HG02588 (cell line): ENCODE measurements around the gene FALEC.
A peak's percentile ranks its signal among the peaks of the same experiment; 100 is the strongest.
"Not testable (repeated sequence)": the region's sequence is repeated elsewhere in the genome, so short reads cannot be mapped to it uniquely, and the experiment has no call there.

ENCODE experiments used
- ATAC-seq: cut with Tn5 transposase; IDR thresholded peaks from one replicate; pipeline ENCODE4 v1.9.1; 2021; ENCODE audit warnings: mild to moderate bottlenecking, moderate library complexity; ENCODE audit not compliant: unreplicated experiment

FALEC gene

DNA sequence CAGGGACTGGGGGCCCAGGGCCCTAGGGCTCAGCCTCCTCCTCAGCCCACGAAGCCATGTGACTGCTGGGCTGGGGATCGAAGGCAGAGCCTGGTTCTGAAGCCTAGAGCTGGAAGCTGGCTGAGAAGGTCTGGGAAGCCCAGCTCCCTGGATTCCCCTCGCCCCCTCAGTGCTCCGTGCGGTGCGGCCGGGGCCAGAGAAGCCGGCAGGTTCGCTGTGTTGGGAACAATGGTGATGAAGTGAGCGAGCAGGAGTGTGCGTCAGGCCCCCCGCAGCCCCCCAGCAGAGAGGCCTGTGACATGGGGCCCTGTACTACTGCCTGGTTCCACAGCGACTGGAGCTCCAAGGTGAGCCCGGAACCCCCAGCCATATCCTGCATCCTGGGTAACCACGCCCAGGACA, 42.8 kb downstream of the FALEC start:
- no peak for ATAC-seq

GRCh38 chr1:150558761-150559655, 43.5 kb downstream of the FALEC start:
- ATAC-seq = no peak

GRCh38 chr1:150559656-150560010, 44.1 kb downstream of the FALEC start:
- no peak for ATAC-seq

GRCh38 chr1:150560011-150560438, 44.5 kb downstream of the FALEC start:
- ATAC-seq = no peak

DNA sequence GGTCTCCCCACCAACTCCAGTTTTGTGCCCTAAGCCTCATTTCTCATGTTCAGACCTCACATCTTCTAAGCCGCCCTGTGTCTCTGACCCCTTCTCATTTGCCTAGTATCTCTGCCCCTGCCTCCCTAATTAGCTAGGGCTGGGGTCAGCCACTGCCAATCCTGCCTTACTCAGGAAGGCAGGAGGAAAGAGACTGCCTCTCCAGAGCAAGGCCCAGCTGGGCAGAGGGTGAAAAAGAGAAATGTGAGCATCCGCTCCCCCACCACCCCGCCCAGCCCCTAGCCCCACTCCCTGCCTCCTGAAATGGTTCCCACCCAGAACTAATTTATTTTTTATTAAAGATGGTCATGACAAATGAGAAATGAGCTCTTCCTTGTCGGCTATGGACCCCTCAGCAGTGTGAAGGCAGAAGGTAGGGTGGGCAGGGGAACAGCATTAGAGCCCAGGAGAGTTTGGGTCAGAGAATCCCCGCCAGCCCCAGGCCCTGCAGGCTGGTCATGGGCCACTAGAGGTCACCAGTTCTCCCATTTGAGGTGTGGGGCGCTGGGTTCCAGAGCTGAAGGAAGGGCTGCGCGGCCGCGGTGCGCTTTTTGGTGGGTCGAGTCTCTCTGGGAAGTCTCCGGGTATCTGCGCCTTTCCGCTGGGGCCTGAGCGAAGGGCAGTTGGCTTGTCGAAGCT, 45.2 kb downstream of the FALEC start:
- ATAC-seq = peak; percentile 23

DNA sequence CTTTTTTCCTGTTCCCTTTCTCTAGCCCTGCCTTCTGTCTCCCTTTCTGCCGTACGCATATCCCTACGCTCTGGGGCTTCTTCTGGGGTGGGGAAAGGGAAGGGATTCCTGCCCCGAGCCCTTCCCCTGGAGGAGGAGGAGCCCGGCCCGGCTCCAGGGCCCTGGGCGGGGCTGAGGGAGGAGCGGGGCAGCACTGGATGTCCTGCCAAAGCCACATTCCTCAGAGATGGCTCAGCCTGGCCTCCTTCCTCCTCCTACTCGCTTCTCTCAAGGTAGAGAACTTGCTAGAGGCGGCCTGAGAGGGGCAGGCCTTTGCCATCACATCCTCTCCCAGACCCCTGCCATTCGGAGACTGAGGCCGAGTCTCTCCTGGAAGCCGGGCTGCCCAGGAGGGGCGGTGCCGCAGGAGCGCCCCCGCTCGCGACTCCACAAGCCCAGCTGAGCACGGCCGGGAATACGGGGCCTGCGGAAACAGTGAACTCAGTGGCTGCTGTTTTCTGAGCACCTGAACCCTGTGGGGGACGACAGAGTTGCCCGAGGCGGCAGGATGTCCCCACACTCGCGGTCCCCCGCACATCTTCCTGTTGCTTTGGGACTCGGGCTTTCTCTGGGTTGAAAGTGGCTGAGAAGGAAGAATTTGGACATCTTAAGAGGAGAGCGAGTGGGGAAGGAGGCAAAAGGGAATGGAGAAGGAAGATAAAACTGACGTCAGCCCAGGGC, 45.9 kb downstream of the FALEC start:
- peak; percentile 14 for ATAC-seq

- peak; percentile 41 for ATAC-seq
Observed at GRCh38 chr1:150561974-150562445, 46.5 kb downstream of the FALEC start.

DNA sequence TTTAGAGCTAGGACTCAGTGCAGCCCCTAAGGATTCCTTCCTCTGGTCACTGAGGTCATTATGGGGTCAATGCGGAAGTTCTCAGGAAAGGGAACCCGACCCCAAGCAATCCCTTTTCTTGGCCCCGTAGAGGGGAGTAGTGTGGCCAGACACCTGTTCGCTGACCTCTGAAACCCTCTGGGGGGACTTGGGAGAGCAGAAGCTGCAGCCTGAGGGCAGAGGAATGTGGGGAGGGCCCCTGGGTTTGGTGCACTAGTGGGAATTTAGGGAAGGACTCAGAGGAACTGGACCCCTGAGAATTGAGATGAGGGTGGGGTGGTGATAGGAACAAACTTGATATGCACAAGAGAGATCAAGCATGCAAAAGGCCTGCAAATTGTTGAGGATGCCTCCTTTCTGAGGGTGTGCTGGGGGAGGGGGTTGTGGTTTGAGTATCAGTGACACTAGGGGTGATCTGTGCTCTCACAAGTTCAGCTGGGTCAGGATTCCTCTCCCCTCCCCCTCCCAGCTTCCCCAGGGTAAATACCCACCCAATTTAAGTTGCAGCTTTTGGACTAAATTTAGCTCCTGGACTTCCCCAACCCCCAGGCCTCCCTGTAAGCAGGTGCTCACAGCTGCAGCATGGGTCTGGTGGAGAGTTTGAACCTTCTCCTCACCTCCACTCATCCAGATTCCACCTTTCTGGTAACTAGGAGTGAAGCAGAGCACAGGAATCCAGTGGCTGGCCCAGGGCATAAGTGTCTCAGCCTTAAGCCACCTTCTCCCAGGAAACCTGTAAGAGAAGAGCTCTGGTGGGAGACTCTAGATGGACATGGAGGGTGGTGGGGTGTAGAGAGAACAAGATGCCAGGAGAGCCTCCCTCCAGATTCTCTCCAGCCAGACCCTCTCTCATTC, 47.1 kb downstream of the FALEC start:
- peak; percentile 40 for ATAC-seq

DNA sequence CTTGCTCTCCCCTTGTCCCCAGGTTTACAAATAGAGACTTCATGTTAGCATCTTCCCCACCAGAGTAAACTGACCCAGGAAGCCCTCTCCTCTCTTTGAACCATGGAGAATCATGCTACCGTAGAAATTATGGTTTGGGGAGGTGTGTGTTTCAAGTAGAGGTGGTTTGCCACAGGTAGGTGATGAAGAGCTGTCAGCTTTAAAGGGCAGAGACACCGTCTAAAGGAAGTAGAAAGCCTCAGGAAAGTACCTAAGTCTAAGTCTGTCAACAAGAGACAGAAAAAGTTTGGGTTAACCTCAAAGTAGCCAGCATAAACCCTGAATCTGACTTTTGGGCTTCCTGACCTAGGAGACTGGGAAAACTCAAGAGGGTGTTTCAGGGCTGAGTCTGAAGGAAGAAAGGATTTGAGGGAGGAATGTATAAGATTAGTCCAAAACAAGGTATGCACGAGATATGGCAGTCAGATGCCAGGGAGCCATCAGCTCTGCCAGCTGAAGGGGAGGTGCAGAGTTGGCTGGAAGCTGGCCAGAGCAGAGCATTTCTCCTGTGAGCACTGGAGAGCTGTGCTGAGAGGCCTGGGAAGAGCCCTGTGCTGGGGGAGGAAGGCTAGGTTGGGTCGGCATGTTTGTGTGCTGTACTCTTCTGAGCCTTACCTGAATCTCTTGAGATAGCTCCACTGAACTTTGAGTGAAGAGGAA, 47.9 kb downstream of the FALEC start:
- no peak for ATAC-seq

GRCh38 chr1:150564051-150564991, 48.8 kb downstream of the FALEC start:
- ATAC-seq = no peak

DNA sequence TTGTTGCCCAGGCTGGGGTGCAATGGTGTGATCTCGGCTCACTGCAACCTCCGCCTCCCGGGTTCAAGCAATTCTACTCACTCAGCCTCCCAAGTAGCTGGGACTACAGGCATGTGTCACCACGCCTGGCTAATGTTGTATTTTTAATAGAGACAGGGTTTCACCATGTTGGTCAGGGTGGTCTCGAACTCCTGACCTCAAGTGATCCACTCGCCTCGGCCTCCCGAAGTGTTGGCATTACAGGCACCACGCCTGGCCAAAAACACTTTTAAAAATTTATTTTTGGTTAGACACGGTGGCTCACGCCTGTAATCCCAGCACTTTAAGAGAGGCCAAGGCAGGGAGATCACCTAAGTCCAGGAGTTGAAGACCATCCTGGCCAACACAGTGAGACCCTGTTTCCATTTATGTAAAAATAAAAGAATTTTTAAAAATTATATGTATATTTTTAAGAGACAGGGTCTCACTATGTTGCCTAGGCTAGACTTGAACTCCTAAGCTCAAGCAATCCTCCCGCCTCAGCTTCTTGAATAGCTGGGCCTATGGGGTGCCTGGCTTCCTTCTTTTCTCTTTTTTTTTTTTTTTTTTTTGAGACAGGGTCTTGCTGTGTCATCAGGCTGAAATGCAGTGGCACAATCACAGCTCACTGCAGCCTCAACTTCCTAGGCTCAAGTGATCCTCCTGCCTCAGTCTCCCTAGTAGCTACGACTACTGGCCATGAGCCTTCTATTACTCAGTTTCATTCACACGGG, 49.9 kb downstream of the FALEC start:
- ATAC-seq = not testable (repeated sequence)

GRCh38 chr1:150566589-150567340, 51.2 kb downstream of the FALEC start:
- no peak for ATAC-seq

GRCh38 chr1:150567341-150567716, 51.8 kb downstream of the FALEC start:
- ATAC-seq = no peak

- no peak for ATAC-seq
Observed at GRCh38 chr1:150567717-150568593, 52.4 kb downstream of the FALEC start.

DNA sequence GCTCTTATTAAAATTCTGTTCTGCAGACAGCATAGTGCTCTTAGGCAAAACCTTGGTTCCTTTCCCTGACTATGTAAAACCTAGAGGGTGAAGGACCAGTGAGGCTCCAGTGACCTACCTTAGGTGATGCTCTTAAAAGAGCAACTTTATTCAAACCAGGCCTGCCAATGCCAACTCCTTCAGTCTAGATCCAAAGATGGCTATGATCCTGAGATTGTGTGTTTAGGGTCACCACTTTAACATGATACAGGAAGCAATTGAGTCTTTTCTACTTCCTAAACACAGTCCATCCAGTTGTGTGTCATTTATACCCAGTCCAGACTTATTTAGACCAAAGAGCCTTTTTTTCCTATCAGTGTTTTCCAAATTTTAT, 53.0 kb downstream of the FALEC start:
- no peak for ATAC-seq

DNA sequence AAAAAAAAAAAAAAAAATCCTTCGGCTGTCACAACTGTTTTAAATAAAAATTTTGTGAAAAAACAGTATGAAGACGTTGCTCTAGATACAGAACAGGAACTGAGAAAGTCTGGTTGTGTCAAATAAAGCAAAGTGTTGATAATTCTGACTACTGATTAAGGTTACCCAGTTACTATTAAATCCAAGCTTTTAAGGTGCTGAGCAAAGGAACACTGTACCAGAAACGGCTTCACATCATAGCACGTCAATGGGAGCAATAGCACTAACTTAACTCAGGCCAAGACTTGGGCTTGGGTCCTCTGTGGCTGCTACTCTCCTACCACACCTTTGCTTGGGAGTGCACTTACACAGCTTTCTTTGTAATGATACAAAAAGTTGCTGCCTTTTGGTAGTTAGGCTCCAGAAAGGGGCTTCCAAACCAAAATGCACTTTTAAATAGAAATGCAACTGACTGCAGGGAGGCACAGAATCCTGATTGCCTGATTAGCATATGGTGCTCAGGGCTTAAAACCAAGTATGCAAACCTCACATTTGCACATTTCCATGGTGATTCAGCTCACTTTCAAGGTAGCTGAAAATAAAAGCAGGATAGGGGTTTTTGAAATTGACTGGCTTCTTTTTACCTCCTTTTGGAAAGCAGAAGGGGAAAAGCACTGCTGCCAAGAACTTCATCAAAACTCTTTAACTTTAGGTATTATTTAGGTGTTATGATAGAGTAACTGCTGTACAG, 57.5 kb downstream of the FALEC start:
- no peak for ATAC-seq
